Adrenal gland (tissue), 5 donors: ENCODE measurements around the gene THADA.

Source experiments
- POLR2A ChIP-seq, 2 donors: fragments of 450-650 bp; IDR thresholded peaks; one replicate each; pipeline ENCODE4 v1.6.1; 2017; ENCODE audit warnings: antibody characterized with exemption in 2 of 2, mild to moderate bottlenecking in 2 of 2, moderate library complexity in 1 of 2
- TF ChIP-seq, protein P1 (sequence below), 6 experiments: fragments of 450-650 bp in 4 of 6; fragments of 200-600 bp in 2 of 6; sonication (generic) in 1 of 6; IDR thresholded peaks; 1 replicate in 5 of 6; 2 replicates in 1 of 6; pipeline versions ENCODE4 v1.5.1 to v1.8.0; 2016 to 2021; ENCODE audit warnings: antibody characterized with exemption in 6 of 6, mild to moderate bottlenecking in 2 of 6, moderate library complexity in 1 of 6
- donor health status: DM: no; HTN: no; CAD: no.

DNA sequence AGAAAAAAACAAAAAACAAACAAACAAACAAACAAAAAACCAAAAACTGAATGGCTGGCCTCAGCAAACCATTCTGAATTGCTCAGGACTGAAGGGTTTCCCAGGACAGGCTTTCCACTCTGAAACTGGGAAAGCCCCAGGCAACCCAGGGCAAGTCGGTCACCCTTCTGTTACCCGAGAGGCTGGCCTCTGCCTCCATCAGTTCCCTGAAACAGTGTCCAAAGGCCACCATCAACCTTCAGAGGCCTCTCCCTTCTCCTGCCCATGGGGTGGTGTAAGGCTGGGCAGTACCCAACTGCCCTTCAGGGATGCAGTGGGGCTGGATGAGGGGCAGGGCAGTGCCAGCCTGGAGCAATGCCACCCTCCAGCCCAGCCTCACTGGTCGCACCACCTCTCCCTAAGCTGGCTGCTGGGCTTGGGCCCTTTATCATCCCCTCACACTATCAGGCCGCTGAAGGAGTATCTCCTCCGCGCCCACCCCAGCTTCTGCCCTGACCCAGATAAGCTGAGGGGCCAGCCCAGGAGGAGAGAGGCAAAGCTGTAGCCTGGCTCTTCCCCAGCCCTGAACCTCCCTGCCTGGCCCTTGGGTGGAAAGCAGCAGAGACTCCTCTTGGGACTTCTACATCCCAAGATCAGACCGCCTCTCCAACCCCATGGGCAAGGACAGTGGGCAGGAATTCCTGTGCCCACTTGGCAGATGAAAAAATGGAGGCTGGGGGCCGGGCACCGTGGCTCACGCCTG, 405.4 kb downstream of the THADA start:
- TF ChIP-seq, protein P1, sequence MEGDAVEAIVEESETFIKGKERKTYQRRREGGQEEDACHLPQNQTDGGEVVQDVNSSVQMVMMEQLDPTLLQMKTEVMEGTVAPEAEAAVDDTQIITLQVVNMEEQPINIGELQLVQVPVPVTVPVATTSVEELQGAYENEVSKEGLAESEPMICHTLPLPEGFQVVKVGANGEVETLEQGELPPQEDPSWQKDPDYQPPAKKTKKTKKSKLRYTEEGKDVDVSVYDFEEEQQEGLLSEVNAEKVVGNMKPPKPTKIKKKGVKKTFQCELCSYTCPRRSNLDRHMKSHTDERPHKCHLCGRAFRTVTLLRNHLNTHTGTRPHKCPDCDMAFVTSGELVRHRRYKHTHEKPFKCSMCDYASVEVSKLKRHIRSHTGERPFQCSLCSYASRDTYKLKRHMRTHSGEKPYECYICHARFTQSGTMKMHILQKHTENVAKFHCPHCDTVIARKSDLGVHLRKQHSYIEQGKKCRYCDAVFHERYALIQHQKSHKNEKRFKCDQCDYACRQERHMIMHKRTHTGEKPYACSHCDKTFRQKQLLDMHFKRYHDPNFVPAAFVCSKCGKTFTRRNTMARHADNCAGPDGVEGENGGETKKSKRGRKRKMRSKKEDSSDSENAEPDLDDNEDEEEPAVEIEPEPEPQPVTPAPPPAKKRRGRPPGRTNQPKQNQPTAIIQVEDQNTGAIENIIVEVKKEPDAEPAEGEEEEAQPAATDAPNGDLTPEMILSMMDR (IDR thresholded peaks at IDR 0.05), result no peak
- no peak for TF ChIP-seq POLR2A (IDR thresholded peaks at IDR 0.05)
